ENCODE data around the gene NCSTN.

Gene NCSTN

DNA sequence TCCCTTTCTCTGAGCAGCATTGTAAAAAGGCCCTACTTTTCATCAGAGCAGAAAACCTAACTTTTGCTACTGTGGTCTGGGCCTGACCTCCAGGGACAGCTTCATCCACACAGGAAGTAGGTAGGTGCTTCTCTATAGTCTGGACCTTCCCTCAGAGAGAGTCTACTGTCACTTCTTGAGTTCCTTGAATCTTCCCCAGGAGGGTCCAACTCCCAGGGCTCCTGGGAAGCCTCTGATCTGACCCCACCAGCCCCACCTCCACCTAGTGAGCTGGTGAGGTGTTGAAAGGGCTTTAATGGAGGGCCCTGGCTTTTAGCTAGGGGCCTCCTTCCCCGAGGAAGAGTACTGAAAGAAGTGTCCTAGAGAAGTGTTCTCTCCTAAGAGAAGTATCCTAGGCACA is 54.5 kb downstream of the NCSTN start:
- TF ChIP-seq, protein P1, sequence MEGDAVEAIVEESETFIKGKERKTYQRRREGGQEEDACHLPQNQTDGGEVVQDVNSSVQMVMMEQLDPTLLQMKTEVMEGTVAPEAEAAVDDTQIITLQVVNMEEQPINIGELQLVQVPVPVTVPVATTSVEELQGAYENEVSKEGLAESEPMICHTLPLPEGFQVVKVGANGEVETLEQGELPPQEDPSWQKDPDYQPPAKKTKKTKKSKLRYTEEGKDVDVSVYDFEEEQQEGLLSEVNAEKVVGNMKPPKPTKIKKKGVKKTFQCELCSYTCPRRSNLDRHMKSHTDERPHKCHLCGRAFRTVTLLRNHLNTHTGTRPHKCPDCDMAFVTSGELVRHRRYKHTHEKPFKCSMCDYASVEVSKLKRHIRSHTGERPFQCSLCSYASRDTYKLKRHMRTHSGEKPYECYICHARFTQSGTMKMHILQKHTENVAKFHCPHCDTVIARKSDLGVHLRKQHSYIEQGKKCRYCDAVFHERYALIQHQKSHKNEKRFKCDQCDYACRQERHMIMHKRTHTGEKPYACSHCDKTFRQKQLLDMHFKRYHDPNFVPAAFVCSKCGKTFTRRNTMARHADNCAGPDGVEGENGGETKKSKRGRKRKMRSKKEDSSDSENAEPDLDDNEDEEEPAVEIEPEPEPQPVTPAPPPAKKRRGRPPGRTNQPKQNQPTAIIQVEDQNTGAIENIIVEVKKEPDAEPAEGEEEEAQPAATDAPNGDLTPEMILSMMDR (IDR thresholded peaks at IDR 0.05; ENCODE audit: insufficient read depth, low read depth, low read length, missing control alignments): no peak
- DNase-seq (ENCODE audit: low read depth): no peak

DNA sequence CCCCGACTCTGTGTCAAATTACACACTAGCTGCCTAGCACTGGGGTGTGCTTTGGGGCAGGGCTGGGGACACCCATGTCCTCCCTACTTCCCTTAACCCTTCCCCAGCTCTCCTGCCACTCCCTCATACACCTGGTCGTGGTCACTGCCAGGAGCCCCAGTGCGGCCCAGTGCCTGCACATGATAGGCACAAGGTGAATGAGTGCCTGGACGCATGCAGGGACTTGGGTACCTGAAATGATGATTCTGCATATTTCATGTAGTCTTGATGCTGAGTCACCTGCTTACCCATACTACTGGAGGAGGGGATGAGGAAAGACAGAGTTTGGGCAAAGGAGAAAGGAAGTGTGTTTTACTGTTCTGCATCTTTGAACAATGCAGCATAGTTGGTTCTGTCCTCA is 55.6 kb downstream of the NCSTN start:
- no peak for DNase-seq (ENCODE audit: low read depth)
- no peak overlapping the region for H3K4me3 ChIP-seq (ENCODE audit: low read depth, low read length)
- TF ChIP-seq, protein P1 (IDR thresholded peaks at IDR 0.05; ENCODE audit: insufficient read depth, low read depth, low read length, missing control alignments): no peak

More for the DNA sequence above, 54.5 kb downstream of the NCSTN start:
- H3K4me3 ChIP-seq (ENCODE audit: low read depth, low read length): no peak overlapping the region

DNA sequence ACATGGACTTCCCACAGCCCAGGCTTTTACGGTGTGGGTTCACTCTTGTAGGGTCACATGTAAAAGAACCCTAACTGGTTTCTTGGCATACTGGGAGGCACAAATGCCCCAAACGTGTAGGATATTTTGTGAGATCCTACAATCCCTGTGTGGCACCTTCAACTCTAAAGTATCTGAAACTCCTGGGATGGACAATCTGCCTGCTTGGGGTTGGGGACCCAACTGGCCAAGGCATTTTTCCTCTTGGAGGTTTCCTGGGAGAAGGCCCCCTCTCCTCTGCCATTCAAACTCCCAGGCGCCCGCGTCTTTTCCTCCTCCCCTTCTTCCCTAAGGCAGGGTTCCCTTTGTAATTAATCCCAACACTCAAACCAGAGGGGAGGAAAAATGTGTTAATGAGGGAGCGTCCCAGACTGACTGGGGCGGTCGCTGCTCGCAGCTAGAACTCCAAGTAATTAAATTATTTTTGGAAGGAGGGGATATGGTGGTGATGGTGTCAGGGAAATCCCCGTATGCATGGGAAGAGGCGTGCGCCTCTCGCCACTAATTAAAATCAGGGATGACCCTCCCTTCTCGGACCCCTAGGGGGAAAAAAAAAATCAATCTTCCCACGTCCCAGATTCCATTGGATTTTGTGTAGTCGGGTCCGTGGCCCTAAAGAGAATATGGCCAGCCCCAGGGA is 56.5 kb downstream of the NCSTN start:
- H3K4me3 ChIP-seq (ENCODE audit: low read depth, low read length): no peak overlapping the region
- TF ChIP-seq, protein P1 (IDR thresholded peaks at IDR 0.05; ENCODE audit: insufficient read depth, low read depth, low read length, missing control alignments): no peak
- DNase-seq (ENCODE audit: low read depth): no peak

DNA sequence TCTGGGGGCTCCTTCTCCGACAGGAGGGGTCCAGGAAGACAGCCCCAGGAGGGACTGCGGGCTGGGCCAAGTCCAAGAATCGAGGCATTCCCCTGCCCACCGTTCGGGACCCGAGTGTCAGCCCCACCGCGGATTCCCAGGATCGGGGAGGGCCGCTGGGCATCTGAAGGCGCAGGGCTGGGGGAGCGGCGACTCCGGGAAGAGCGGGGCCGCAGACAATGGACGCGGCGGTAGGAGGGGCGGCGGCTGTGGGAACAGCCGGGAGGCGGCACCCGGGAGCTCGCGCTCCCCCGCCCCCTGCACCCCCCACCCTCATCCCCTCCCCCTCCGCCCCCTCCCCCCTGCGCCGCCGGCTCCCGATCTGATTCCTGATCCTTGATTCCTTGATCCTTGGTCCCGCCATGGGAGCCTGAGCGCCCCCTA is 57.1 kb downstream of the NCSTN start, which contains the start of gene VANGL2:
Gene VANGL2, plus strand, starts transcription at position 342 of the 423 bp plus-strand sequence. CDS start 15,274 bp downstream, outside the sequence.
- peak; percentile 45 for DNase-seq (ENCODE audit: low read depth)
- peak within 1 kb of the TSS; percentile 41 for H3K4me3 ChIP-seq (ENCODE audit: low read depth, low read length)
- TF ChIP-seq, protein P1 (IDR thresholded peaks at IDR 0.05; ENCODE audit: insufficient read depth, low read depth, low read length, missing control alignments): no peak

DNA sequence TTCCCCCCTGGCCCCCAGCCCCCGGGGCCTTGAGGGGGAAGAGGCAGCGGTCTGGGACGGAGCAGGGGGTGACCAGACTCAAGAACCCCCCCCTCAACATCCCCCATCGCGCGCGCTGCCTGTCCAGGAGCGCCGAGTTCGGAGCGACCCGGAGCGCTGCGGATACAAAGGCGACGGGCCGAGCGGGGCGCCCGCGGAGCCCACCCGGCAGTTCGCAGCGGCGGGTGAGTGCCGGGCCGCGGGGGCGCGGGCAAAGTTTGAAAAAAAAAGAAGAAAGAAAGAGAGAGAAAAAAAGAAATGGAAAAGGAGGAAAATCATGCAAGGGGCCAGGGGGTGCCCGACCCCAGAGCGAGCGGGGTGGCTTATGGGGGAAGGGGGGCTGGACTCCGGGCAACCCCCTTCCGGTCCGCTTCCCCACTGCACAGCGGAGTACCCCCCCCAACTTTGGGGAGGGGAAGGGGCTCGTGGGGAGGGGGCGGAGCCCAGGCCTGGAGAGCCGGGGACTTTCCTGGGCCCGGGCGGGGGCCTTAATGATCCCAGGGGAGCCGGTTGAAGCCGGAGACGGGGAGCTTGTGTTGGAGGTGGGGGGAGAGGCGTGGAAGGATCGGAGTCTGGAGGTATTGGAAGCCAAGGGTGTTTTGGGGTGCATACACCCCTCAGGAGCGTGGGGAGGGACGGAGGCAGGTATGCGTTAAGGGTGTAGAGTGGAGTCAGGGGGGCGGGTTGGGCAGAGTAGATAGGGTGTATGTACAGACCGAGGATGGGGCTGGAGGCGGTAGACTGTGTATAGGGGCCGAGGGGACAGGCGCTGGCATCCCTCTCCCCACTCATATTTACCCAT is 57.7 kb downstream of the NCSTN start:
- TF ChIP-seq, protein P1 (IDR thresholded peaks at IDR 0.05; ENCODE audit: insufficient read depth, low read depth, low read length, missing control alignments): no peak
- peak overlapping the region; percentile 41 for H3K4me3 ChIP-seq (ENCODE audit: low read depth, low read length)
- DNase-seq (ENCODE audit: low read depth): no peak

DNA sequence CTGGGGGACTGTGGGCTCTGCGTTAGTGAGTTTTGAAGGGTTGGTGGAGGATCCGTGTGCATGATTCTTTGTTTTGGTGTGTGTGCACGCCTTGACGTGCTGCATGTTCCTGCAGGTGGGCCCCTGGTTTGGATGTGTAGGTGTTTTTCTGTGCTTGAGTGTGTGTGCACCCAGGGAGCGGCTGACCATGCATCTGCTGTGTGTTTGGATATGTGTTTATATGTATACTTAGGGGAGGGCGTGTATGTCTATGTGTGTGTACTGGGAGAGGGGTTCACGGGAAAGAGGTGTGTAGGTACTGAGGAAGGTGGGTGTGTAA is 58.3 kb downstream of the NCSTN start:
- DNase-seq (ENCODE audit: low read depth): no peak
- TF ChIP-seq, protein P1 (IDR thresholded peaks at IDR 0.05; ENCODE audit: insufficient read depth, low read depth, low read length, missing control alignments): no peak
- no peak overlapping the region for H3K4me3 ChIP-seq (ENCODE audit: low read depth, low read length)

Data from GM12865 (cell line).